PC-9 (cell line): ENCODE measurements around the gene LANCL1. TPM values are rescaled to one million over a fixed set of nuclear protein-coding genes. Genes with fewer than 3 reads are reported as not detected.
A peak's percentile ranks its signal among the peaks of the same experiment; 100 is the strongest.

Experiments used
- BruUV-seq: library from RNA; stranded (reverse); fragments of 400-500 nt; replicated peaks from 2 replicates; lab custom pipeline; 2021; lab: Mats Ljungman, UMichigan
- CTCF ChIA-PET: fragments of 300-600 bp; sonication (Branson Sonifier 250); formaldehyde crosslinking; loops from one replicate; lab custom pipeline; 2022; ENCODE audit warnings: antibody characterized with exemption; lab: Charles Lee
- POLR2A ChIA-PET: fragments of 300-600 bp; sonication (Branson Sonifier 250); formaldehyde crosslinking; loops from one replicate; lab custom pipeline; 2022; ENCODE audit warnings: antibody characterized with exemption; ENCODE audit not compliant: unreplicated experiment; lab: Charles Lee
- DNase-seq, 2 experiments: peaks; one replicate each; pipeline versions ENCODE4 v3.0.0 to v3.0.0-alpha.2; 2015 to 2022; ENCODE audit warnings: mixed read lengths in 1 of 2
- H2AFZ ChIP-seq: fragments of 200-600 bp; sonication (generic); 2 replicates; pipeline ENCODE4 v1.8.1; 2017; ENCODE audit warnings: antibody characterized with exemption
- H3F3A ChIP-seq: fragments of 200-600 bp; sonication (generic); 2 replicates; pipeline ENCODE4 v1.8.1; 2017; ENCODE audit warnings: antibody characterized with exemption, mild to moderate bottlenecking, low read depth; ENCODE audit not compliant: insufficient read depth
- H3K27ac ChIP-seq: fragments of 200-600 bp; sonication (generic); 2 replicates; pipeline ENCODE4 v1.6.1; 2016; ENCODE audit warnings: mixed run types
- H3K27me3 ChIP-seq: fragments of 200-600 bp; sonication (generic); 2 replicates; pipeline ENCODE4 v1.6.1; 2016; ENCODE audit warnings: low read depth, mixed run types; ENCODE audit not compliant: insufficient read depth
- H3K36me3 ChIP-seq: fragments of 200-600 bp; sonication (generic); 2 replicates; pipeline ENCODE4 v1.6.1; 2016; ENCODE audit warnings: low read depth, mixed run types
- H3K4me1 ChIP-seq: fragments of 200-600 bp; sonication (generic); replicated peaks from 2 replicates; pipeline ENCODE4 v1.6.1; 2016; ENCODE audit warnings: mixed run types; ENCODE audit not compliant: insufficient read depth
- H3K4me2 ChIP-seq: fragments of 200-600 bp; sonication (generic); 2 replicates; pipeline ENCODE4 v1.6.1; 2017; ENCODE audit warnings: mixed run types
- H3K4me3 ChIP-seq: fragments of 200-600 bp; sonication (generic); 2 replicates; pipeline ENCODE4 v1.6.1; 2016; ENCODE audit warnings: mixed run types
- H3K79me2 ChIP-seq: fragments of 200-600 bp; sonication (generic); 2 replicates; pipeline ENCODE4 v1.6.1; 2017; ENCODE audit warnings: low read depth, mixed run types
- H3K9me2 ChIP-seq: fragments of 200-600 bp; sonication (generic); 2 replicates; pipeline ENCODE4 v1.8.1; 2017; ENCODE audit warnings: mild to moderate bottlenecking; ENCODE audit not compliant: insufficient read depth
- H3K9me3 ChIP-seq: fragments of 200-600 bp; sonication (generic); 2 replicates; pipeline ENCODE4 v1.8.1; 2016; ENCODE audit warnings: low read depth; ENCODE audit not compliant: insufficient read depth
- H4K20me1 ChIP-seq: fragments of 200-600 bp; sonication (generic); 2 replicates; pipeline ENCODE4 v1.8.1; 2017; ENCODE audit not compliant: insufficient read depth
- CTCF ChIP-seq: fragments of 200-600 bp; sonication (generic); conservative IDR thresholded peaks from 2 replicates; pipeline ENCODE4 v1.6.1; 2017; ENCODE audit warnings: mixed run types, antibody characterized with exemption, mild to moderate bottlenecking, moderate library complexity
- EZH2 ChIP-seq: fragments of 200-600 bp; sonication (generic); IDR thresholded peaks from 2 replicates; pipeline ENCODE4 v1.8.0; 2017; ENCODE audit warnings: antibody characterized with exemption, low read depth
- intact Hi-C: fragments of 100-400 bp; cut with micrococcal nuclease; formaldehyde crosslinking; loops from one replicate; pipeline ENCODE4 v1.10.0; 2022; ENCODE audit not compliant: unreplicated experiment
- total RNA-seq: library from RNA; stranded (reverse); gene quantifications from 2 replicates; pipeline ENCODE4 v1.2.3, GENCODE V29; 2021

LANCL1 gene
- total RNA-seq, 1 experiment from 2014 or later = 33.7 TPM

GRCh38 chr2:210399440-210400041, 77.0 kb downstream of the LANCL1 start:
- no peaks in the 10 kb centered on the region for H3K27me3 ChIP-seq
- intact Hi-C loops = loop anchor here (5.0 kb wide), 2 partner anchors 152 to 427 kb away; no protein-coding TSS in a partner anchor
- no peak for DNase-seq
- no peak overlapping the region for H2AFZ ChIP-seq
- ChIA-PET POLR2A (interaction anchor here (0.5 kb wide), 1 partner anchor 23 kb away, joined by 3 read pairs; no protein-coding TSS in a partner anchor), CTCF (no interaction called here)
- no peaks in the 10 kb centered on the region for H3K9me2 ChIP-seq
- H3K27ac ChIP-seq = no peak overlapping the region
- H3K4me1 ChIP-seq = no peaks in the 10 kb centered on the region
- peak; percentile 66 for TF ChIP-seq CTCF
- no peak for TF ChIP-seq EZH2
- no peaks in the 10 kb centered on the region for H3K9me3 ChIP-seq
- BruUV-seq = no TSS peak
- H3K4me3 ChIP-seq = no peak overlapping the region
- no peak overlapping the region for H3K4me2 ChIP-seq
- no peaks in the 10 kb centered on the region for H3K36me3 ChIP-seq
- no peaks in the 10 kb centered on the region for H4K20me1 ChIP-seq
- no peaks in the 10 kb centered on the region for H3K79me2 ChIP-seq
- no peaks in the 10 kb centered on the region for H3F3A ChIP-seq

- Histone ChIP-seq H3K27ac (no peak overlapping the region), H3K4me1 (no peaks in the 10 kb centered on the region), H3K36me3 (no peaks in the 10 kb centered on the region), H3K9me2 (no peaks in the 10 kb centered on the region), H3K27me3 (no peaks in the 10 kb centered on the region), H3K79me2 (no peaks in the 10 kb centered on the region), H4K20me1 (no peaks in the 10 kb centered on the region), H3K4me3 (no peak overlapping the region), H3K9me3 (no peaks in the 10 kb centered on the region), H3F3A (no peaks in the 10 kb centered on the region), H2AFZ (no peak overlapping the region), H3K4me2 (no peak overlapping the region)
- no peak for TF ChIP-seq EZH2
- TF ChIP-seq CTCF = no peak
- ChIA-PET POLR2A (no interaction called here), CTCF (no interaction called here)
- BruUV-seq = no TSS peak
- intact Hi-C loops = no loop called here
- no peak for DNase-seq
Observed at GRCh38 chr2:210392469-210392881, 84.1 kb downstream of the LANCL1 start.

GRCh38 chr2:210389856-210390255, 86.7 kb downstream of the LANCL1 start:
- Histone ChIP-seq H4K20me1 (no peaks in the 10 kb centered on the region), H3K4me2 (no peak overlapping the region), H3F3A (no peaks in the 10 kb centered on the region), H2AFZ (no peak overlapping the region), H3K9me2 (no peaks in the 10 kb centered on the region), H3K9me3 (no peaks in the 10 kb centered on the region), H3K4me1 (no peaks in the 10 kb centered on the region), H3K79me2 (no peaks in the 10 kb centered on the region), H3K36me3 (no peaks in the 10 kb centered on the region), H3K27me3 (no peaks in the 10 kb centered on the region), H3K27ac (no peak overlapping the region), H3K4me3 (no peak overlapping the region)
- CTCF ChIA-PET = no interaction called here
- intact Hi-C loops = no loop called here
- POLR2A ChIA-PET = no interaction called here
- no peak for TF ChIP-seq EZH2
- TF ChIP-seq CTCF = no peak
- no peak for DNase-seq
- no TSS peak for BruUV-seq
